Progenitor cell of endocrine pancreas (in vitro differentiated cells): Measurements from ENCODE around the gene EHD2. TPM values are rescaled to one million over a fixed set of nuclear protein-coding genes. Genes with fewer than 3 reads are reported as not detected.

Experiments used
- DNase-seq: peaks from one replicate; pipeline ENCODE4 v3.0.0; 2021; ENCODE audit warnings: low spot score; ENCODE audit not compliant: unreplicated experiment
- H3K27ac Mint-ChIP-seq: 2 replicates; pipeline ENCODE4 v1.8.0; 2021; ENCODE audit warnings: mild to moderate bottlenecking, moderate library complexity, mixed read lengths
- H3K27me3 Mint-ChIP-seq: 2 replicates; pipeline ENCODE4 v1.8.0; 2021; ENCODE audit warnings: mixed read lengths
- H3K36me3 Mint-ChIP-seq: 2 replicates; pipeline ENCODE4 v1.8.0; 2022; ENCODE audit warnings: mixed read lengths; ENCODE audit not compliant: insufficient read depth
- H3K4me1 Mint-ChIP-seq: 2 replicates; pipeline ENCODE4 v1.8.0; 2021; ENCODE audit warnings: low read depth, mixed read lengths
- H3K4me3 Mint-ChIP-seq: 2 replicates; pipeline ENCODE4 v1.8.0; 2021; ENCODE audit warnings: low read depth, mild to moderate bottlenecking, moderate library complexity, mixed read lengths
- H3K9me3 Mint-ChIP-seq: 2 replicates; pipeline ENCODE4 v1.8.0; 2021; ENCODE audit warnings: low read depth, mixed read lengths
- CTCF ChIP-seq: fragments of 200-600 bp; sonication (generic); IDR thresholded peaks from one replicate; pipeline ENCODE4 v1.5.0; 2021; ENCODE audit warnings: antibody characterized with exemption, mild to moderate bottlenecking; ENCODE audit not compliant: unreplicated experiment
- total RNA-seq: library from RNA; stranded (reverse); gene quantifications from 2 replicates; pipeline ENCODE4 v1.2.1, GENCODE V29; 2021

The EHD2 gene
- total RNA-seq, 1 donor from 2014 or later = 0.41 TPM

- DNase-seq = no peak
- no peaks in the 10 kb centered on the region for H3K4me1 Mint-ChIP-seq
- no peak overlapping the region for H3K27ac Mint-ChIP-seq
- no peak for TF ChIP-seq CTCF
- H3K4me3 Mint-ChIP-seq = no peak overlapping the region
- H3K9me3 Mint-ChIP-seq = no peaks in the 10 kb centered on the region
- H3K27me3 Mint-ChIP-seq = peaks cover 2% of the 10 kb centered on the region
- H3K36me3 Mint-ChIP-seq = peaks cover 16% of the 10 kb centered on the region
Observed at GRCh38 chr19:47701717-47702552, 11.3 kb upstream of the EHD2 start.

- Mint-ChIP-seq H3K9me3 (no peaks in the 10 kb centered on the region), H3K27me3 (peaks cover 8% of the 10 kb centered on the region), H3K4me3 (no peak overlapping the region), H3K36me3 (peaks cover 16% of the 10 kb centered on the region), H3K27ac (no peak overlapping the region), H3K4me1 (no peaks in the 10 kb centered on the region)
- no peak for TF ChIP-seq CTCF
- no peak for DNase-seq
Observed at GRCh38 chr19:47702671-47703070, 10.6 kb upstream of the EHD2 start.

GRCh38 chr19:47703301-47703700 is 9.9 kb upstream of the EHD2 start:
- Mint-ChIP-seq H3K9me3 (no peaks in the 10 kb centered on the region), H3K27ac (no peak overlapping the region), H3K4me3 (no peak overlapping the region), H3K4me1 (no peaks in the 10 kb centered on the region), H3K36me3 (peaks cover 16% of the 10 kb centered on the region), H3K27me3 (peaks cover 8% of the 10 kb centered on the region)
- no peak for DNase-seq
- no peak for TF ChIP-seq CTCF

GRCh38 chr19:47704024-47704423 is 9.2 kb upstream of the EHD2 start:
- no peak for DNase-seq
- Mint-ChIP-seq H3K36me3 (peaks cover 16% of the 10 kb centered on the region), H3K4me1 (no peaks in the 10 kb centered on the region), H3K9me3 (no peaks in the 10 kb centered on the region), H3K27me3 (peaks cover 11% of the 10 kb centered on the region), H3K4me3 (no peak overlapping the region), H3K27ac (no peak overlapping the region)
- TF ChIP-seq CTCF = no peak

GRCh38 chr19:47704656-47705055 is 8.6 kb upstream of the EHD2 start:
- Mint-ChIP-seq H3K27me3 (peaks cover 11% of the 10 kb centered on the region), H3K36me3 (peaks cover 16% of the 10 kb centered on the region), H3K4me3 (no peak overlapping the region), H3K9me3 (no peaks in the 10 kb centered on the region), H3K4me1 (no peaks in the 10 kb centered on the region), H3K27ac (no peak overlapping the region)
- no peak for TF ChIP-seq CTCF
- no peak for DNase-seq
